ENCODE results near the gene AFF3. TPM values are rescaled to one million over a fixed set of nuclear protein-coding genes. Genes with fewer than 3 reads are reported as not detected.

AFF3 gene
- polyA plus RNA-seq, 1 donor (not counting 4 experiments of a cell fraction or from before 2014, with no cell fraction given): not detected

DNA sequence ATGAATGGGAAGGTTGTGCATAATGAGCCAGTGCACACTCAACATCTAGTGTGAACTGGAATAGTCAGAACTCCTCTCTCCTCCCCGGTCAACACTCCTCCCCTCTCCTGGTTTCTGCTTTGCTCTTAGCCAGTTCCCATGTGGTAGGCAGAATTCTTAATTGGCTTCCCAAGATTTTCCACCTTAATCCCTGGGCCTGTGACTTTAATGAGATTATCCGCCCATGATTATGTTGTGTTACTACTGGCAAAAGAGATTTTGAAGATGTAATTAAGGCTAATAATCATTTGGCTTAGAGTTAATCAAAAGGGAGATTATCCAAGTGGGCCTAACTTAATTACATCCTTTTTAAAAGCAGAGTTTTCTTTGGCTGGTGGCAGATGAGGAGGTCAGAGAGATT, 618.3 kb downstream of the AFF3 start:
- no peak overlapping the region for H3K4me2 ChIP-seq (ENCODE audit: control insufficient read depth, extremely low read depth, insufficient read depth, low read depth, low read length)

GRCh38 chr2:99522157-99522556, 620.2 kb downstream of the AFF3 start:
- Histone ChIP-seq H3K9me1 (ENCODE audit: control insufficient read depth, extremely low read depth, insufficient read depth, low read length) (no peaks in the 10 kb centered on the region), H3K4me3 (ENCODE audit: control insufficient read depth in 2 of 3, extremely low read depth in 1 of 3, insufficient read depth in 2 of 3, low read depth in 1 of 3, low read length in 3 of 3) (no peak overlapping the region), H3K4me2 (ENCODE audit: control insufficient read depth, extremely low read depth, insufficient read depth, low read depth, low read length) (no peak overlapping the region), H3K9me3 (ENCODE audit: control insufficient read depth, low read depth, low read length) (no peaks in the 10 kb centered on the region), H3K9ac (ENCODE audit: control insufficient read depth, extremely low read depth, insufficient read depth, low read length) (no peak overlapping the region), H3K36me3 (ENCODE audit: control insufficient read depth in 2 of 2, extremely low read depth in 1 of 2, insufficient read depth in 2 of 2, low read length in 2 of 2) (no peaks in the 10 kb centered on the region), H3K79me2 (ENCODE audit: control insufficient read depth, insufficient read depth, low read length) (no peaks in the 10 kb centered on the region), H3K27me3 (ENCODE audit: control insufficient read depth, extremely low read depth, insufficient read depth, low read length) (no peaks in the 10 kb centered on the region), H3K4me1 (ENCODE audit: control insufficient read depth, extremely low read depth, insufficient read depth, low read length) (no peaks in the 10 kb centered on the region), H4K20me1 (ENCODE audit: control insufficient read depth, extremely low read depth, insufficient read depth, low read length) (no peaks in the 10 kb centered on the region), H2AFZ (ENCODE audit: control insufficient read depth, low read length) (no peak overlapping the region), H3K27ac (ENCODE audit: control insufficient read depth, insufficient read depth, low read length) (no peak overlapping the region)
- no peak for FAIRE-seq
- dilution Hi-C loops (cut with MboI; ENCODE audit: extremely low pct_ligation_motif_present, low sequenced_read_pairs): no loop called here
- no peak for DNase-seq (ENCODE audit: low read depth, low spot score)
- TF ChIP-seq, protein P1, sequence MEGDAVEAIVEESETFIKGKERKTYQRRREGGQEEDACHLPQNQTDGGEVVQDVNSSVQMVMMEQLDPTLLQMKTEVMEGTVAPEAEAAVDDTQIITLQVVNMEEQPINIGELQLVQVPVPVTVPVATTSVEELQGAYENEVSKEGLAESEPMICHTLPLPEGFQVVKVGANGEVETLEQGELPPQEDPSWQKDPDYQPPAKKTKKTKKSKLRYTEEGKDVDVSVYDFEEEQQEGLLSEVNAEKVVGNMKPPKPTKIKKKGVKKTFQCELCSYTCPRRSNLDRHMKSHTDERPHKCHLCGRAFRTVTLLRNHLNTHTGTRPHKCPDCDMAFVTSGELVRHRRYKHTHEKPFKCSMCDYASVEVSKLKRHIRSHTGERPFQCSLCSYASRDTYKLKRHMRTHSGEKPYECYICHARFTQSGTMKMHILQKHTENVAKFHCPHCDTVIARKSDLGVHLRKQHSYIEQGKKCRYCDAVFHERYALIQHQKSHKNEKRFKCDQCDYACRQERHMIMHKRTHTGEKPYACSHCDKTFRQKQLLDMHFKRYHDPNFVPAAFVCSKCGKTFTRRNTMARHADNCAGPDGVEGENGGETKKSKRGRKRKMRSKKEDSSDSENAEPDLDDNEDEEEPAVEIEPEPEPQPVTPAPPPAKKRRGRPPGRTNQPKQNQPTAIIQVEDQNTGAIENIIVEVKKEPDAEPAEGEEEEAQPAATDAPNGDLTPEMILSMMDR (optimal IDR thresholded peaks at IDR 0.05 in 1 of 3, IDR thresholded peaks at IDR 0.05 in 1 of 3, conservative IDR thresholded peaks at IDR 0.05 in 1 of 3; ENCODE audit: extremely low read depth in 1 of 3, insufficient read depth in 2 of 3, low read length in 3 of 3): no peak
- no peak for TF ChIP-seq EZH2 (IDR thresholded peaks at IDR 0.05; ENCODE audit: low read length)

More for the DNA sequence above, 618.3 kb downstream of the AFF3 start:
- no peaks in the 10 kb centered on the region for H3K36me3 ChIP-seq (ENCODE audit: control insufficient read depth in 2 of 2, extremely low read depth in 1 of 2, insufficient read depth in 2 of 2, low read length in 2 of 2)
- dilution Hi-C loops (cut with MboI; ENCODE audit: extremely low pct_ligation_motif_present, low sequenced_read_pairs): no loop called here
- no peaks in the 10 kb centered on the region for H3K9me3 ChIP-seq (ENCODE audit: control insufficient read depth, low read depth, low read length)
- no peak for TF ChIP-seq EZH2 (IDR thresholded peaks at IDR 0.05; ENCODE audit: low read length)
- TF ChIP-seq, protein P1 (optimal IDR thresholded peaks at IDR 0.05 in 1 of 3, IDR thresholded peaks at IDR 0.05 in 1 of 3, conservative IDR thresholded peaks at IDR 0.05 in 1 of 3; ENCODE audit: extremely low read depth in 1 of 3, insufficient read depth in 2 of 3, low read length in 3 of 3): no peak
- H3K27me3 ChIP-seq (ENCODE audit: control insufficient read depth, extremely low read depth, insufficient read depth, low read length): no peaks in the 10 kb centered on the region
- H3K27ac ChIP-seq (ENCODE audit: control insufficient read depth, insufficient read depth, low read length): no peak overlapping the region
- no peaks in the 10 kb centered on the region for H3K4me1 ChIP-seq (ENCODE audit: control insufficient read depth, extremely low read depth, insufficient read depth, low read length)
- no peaks in the 10 kb centered on the region for H3K79me2 ChIP-seq (ENCODE audit: control insufficient read depth, insufficient read depth, low read length)
- H3K4me3 ChIP-seq (ENCODE audit: control insufficient read depth in 2 of 3, extremely low read depth in 1 of 3, insufficient read depth in 2 of 3, low read depth in 1 of 3, low read length in 3 of 3): no peak overlapping the region
- FAIRE-seq (no peak), DNase-seq (ENCODE audit: low read depth, low spot score) (no peak)
- H4K20me1 ChIP-seq (ENCODE audit: control insufficient read depth, extremely low read depth, insufficient read depth, low read length): no peaks in the 10 kb centered on the region
- no peak overlapping the region for H2AFZ ChIP-seq (ENCODE audit: control insufficient read depth, low read length)
- no peaks in the 10 kb centered on the region for H3K9me1 ChIP-seq (ENCODE audit: control insufficient read depth, extremely low read depth, insufficient read depth, low read length)
- H3K9ac ChIP-seq (ENCODE audit: control insufficient read depth, extremely low read depth, insufficient read depth, low read length): no peak overlapping the region

Measured in keratinocyte (primary cell).